ENCODE results near the gene ANO3.
A peak's percentile ranks its signal among the peaks of the same experiment; 100 is the strongest.

The ANO3 gene

GRCh38 chr11:26703411-26704191 lies 371.7 kb downstream of the ANO3 start:
- Histone ChIP-seq H3K4me3 (no peak overlapping the region), H3K4me2 (peak overlapping the region in 1 of 11 experiments; percentile 25; a peak in 1 of 22 replicates), H3K27ac (no peak overlapping the region), H3K9ac (no peak overlapping the region), H3K27me3 (no peaks in the 10 kb centered on the region), H3K4me1 (peaks cover 0 to 10% (median 2%) of the 10 kb centered on the region in 10 experiments; a peak in 8 of 20 replicates), H4K20me1 (no peaks in the 10 kb centered on the region; a peak in 1 of 22 replicates), H3K36me3 (no peaks in the 10 kb centered on the region), H3K9me3 (replicated peaks in 1 of 11) (no peaks in the 10 kb centered on the region)
- no peak for TF ChIP-seq Cebpa-rat (IDR thresholded peaks at IDR 0.05)

DNA sequence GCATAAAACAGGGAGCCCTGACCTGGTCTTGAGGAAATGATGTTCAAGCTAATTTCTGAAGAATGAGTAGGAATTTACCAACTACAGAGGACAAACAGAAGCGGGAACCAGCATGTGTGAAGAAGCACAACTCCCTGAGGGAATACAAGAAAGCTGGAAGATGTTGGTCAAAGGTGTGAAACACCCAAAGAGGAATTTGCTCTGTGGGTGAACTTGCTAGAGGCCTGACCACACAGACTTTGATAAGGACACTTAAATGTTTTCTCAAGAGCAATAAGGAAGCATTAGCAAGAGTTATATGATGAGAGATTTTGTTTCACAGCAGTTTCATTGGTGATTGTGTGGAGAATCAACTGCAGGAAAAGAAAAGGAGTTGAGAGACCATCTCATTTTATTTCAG lies 372.3 kb downstream of the ANO3 start:
- no peaks in the 10 kb centered on the region for H3K27me3 ChIP-seq
- peak overlapping the region in 3 of 11 experiments; percentile 1 to 25 (median 3); a peak in 2 of 22 replicates for H3K4me2 ChIP-seq
- no peaks in the 10 kb centered on the region for H3K36me3 ChIP-seq
- TF ChIP-seq Cebpa-rat (IDR thresholded peaks at IDR 0.05), result no peak
- peaks cover 0 to 17% (median 8%) of the 10 kb centered on the region in 10 experiments; a peak in 10 of 20 replicates for H3K4me1 ChIP-seq
- no peaks in the 10 kb centered on the region for H3K9me3 ChIP-seq (replicated peaks in 1 of 11)
- no peak overlapping the region for H3K27ac ChIP-seq
- no peak overlapping the region for H3K4me3 ChIP-seq
- no peak overlapping the region for H3K9ac ChIP-seq
- no peaks in the 10 kb centered on the region; a peak in 1 of 22 replicates for H4K20me1 ChIP-seq

- Histone ChIP-seq H3K27me3 (no peaks in the 10 kb centered on the region), H3K27ac (no peak overlapping the region), H4K20me1 (no peaks in the 10 kb centered on the region; a peak in 1 of 22 replicates), H3K36me3 (no peaks in the 10 kb centered on the region), H3K4me1 (peaks cover 0 to 17% (median 9%) of the 10 kb centered on the region in 10 experiments; a peak in 10 of 20 replicates), H3K4me3 (no peak overlapping the region), H3K4me2 (no peak overlapping the region), H3K9me3 (replicated peaks in 1 of 11) (no peaks in the 10 kb centered on the region), H3K9ac (no peak overlapping the region)
- no peak for TF ChIP-seq Cebpa-rat (IDR thresholded peaks at IDR 0.05)
Observed at GRCh38 chr11:26706181-26706580, 374.3 kb downstream of the ANO3 start.

GRCh38 chr11:26708736-26709456 lies 377.0 kb downstream of the ANO3 start:
- Histone ChIP-seq H3K27me3 (no peaks in the 10 kb centered on the region), H3K27ac (no peak overlapping the region), H3K9me3 (replicated peaks in 1 of 11) (no peaks in the 10 kb centered on the region), H3K4me3 (no peak overlapping the region), H3K36me3 (no peaks in the 10 kb centered on the region), H3K9ac (no peak overlapping the region), H4K20me1 (no peaks in the 10 kb centered on the region; a peak in 1 of 22 replicates), H3K4me1 (peaks cover 0 to 20% (median 9%) of the 10 kb centered on the region in 10 experiments; a peak in 10 of 20 replicates), H3K4me2 (peak overlapping the region in 7 of 11 experiments; percentile 4 to 76 (median 53); a peak in 11 of 22 replicates)
- no peak for TF ChIP-seq Cebpa-rat (IDR thresholded peaks at IDR 0.05)

GRCh38 chr11:26710489-26710888 lies 378.6 kb downstream of the ANO3 start:
- TF ChIP-seq Cebpa-rat (IDR thresholded peaks at IDR 0.05), result no peak
- Histone ChIP-seq H3K4me1 (peaks cover 0 to 20% (median 9%) of the 10 kb centered on the region in 10 experiments; a peak in 10 of 20 replicates), H3K36me3 (no peaks in the 10 kb centered on the region), H3K27ac (no peak overlapping the region), H3K9me3 (replicated peaks in 1 of 11) (no peaks in the 10 kb centered on the region), H3K27me3 (no peaks in the 10 kb centered on the region), H4K20me1 (no peaks in the 10 kb centered on the region), H3K4me2 (no peak overlapping the region), H3K9ac (no peak overlapping the region), H3K4me3 (no peak overlapping the region)

DNA sequence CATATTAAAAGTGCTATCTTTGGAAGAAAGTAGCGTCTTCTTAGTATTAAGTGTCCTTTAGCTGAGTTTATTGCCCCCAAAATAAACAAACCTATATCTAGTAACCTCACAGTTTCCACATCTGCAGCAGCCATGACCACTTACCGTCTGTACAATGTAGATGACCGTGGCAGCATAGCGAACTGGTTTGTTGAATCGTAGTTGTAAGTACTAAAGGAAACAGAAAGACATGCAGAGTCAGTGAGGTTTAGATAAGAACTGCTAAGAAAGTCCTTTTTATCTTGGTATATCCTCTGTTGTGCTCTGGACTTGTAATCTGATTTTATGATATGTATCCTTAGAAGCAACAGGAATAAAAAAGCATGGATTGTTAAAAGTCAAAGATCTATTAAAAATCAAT lies 380.6 kb downstream of the ANO3 start:
- Histone ChIP-seq H3K36me3 (no peaks in the 10 kb centered on the region), H4K20me1 (no peaks in the 10 kb centered on the region), H3K27ac (no peak overlapping the region), H3K4me2 (peak overlapping the region in 2 of 11 experiments; percentile 17 to 40; a peak in 3 of 22 replicates), H3K9ac (no peak overlapping the region), H3K9me3 (replicated peaks in 1 of 11) (no peaks in the 10 kb centered on the region), H3K4me3 (no peak overlapping the region), H3K27me3 (no peaks in the 10 kb centered on the region), H3K4me1 (peaks cover 0 to 20% (median 9%) of the 10 kb centered on the region in 10 experiments; a peak in 10 of 20 replicates)
- TF ChIP-seq Cebpa-rat (IDR thresholded peaks at IDR 0.05), result no peak

Data from BLaER1 treated with 17β-estradiol and CSF1 and Interleukin-3, amounts not matched to agents 10 nM and 100 nM (cell line).